ENCODE results near the gene SHC3.

SHC3 gene

DNA sequence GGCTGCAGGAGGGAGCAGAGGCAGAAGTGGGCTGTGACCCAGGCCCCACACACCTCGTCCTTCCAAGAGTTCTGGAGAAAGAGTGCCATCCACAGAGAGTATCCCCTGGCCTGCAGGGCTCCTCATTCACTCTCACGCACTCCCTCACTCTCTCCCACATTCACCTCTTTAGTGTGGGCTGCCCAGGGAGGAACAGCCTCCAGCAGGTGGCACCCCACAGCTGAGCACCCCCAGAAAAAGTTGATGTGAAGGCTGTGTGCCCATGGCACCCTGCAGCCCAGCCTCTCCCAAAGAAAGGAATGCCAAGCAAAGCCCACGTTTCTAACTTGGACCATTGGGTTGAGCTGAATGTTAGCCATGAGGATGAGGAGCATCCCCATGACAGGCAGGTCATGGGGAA, 4.5 kb upstream of the SHC3 start:
- TF ChIP-seq CEBPB (IDR thresholded peaks at IDR 0.05) = no peak

DNA sequence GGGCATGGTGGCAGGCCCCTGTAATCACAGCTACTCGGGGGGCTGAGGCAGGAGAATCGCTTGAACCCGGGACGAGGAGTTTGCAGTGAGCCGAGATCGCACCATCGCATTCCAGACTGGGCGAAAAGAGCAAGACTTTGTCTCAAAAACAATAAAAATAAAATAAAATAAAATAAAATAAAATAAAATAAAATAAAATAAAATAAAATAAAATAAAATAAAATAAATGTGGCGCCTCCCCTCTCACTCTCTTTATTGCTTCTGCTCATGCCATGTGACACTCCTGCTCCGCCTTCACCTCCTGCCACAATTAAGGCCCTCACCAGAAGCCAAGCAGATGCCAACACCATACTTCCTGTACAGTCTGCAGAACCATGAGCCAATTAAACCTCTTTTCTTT, 3.8 kb upstream of the SHC3 start:
- TF ChIP-seq TCF12 (IDR thresholded peaks at IDR 0.05; ENCODE audit: low read depth) = no peak
- no peak for TF ChIP-seq TAF1 (IDR thresholded peaks at IDR 0.05; ENCODE audit: low read depth)
- no peak for TF ChIP-seq EP300 (IDR thresholded peaks at IDR 0.05; ENCODE audit: borderline replicate concordance)
- no peak for TF ChIP-seq TEAD4 (IDR thresholded peaks at IDR 0.05)
- TF ChIP-seq RAD21 (IDR thresholded peaks at IDR 0.05; ENCODE audit: low read depth) = no peak
- no peak for TF ChIP-seq NFIC (IDR thresholded peaks at IDR 0.05)
- TF ChIP-seq, protein P1, sequence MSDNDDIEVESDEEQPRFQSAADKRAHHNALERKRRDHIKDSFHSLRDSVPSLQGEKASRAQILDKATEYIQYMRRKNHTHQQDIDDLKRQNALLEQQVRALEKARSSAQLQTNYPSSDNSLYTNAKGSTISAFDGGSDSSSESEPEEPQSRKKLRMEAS (IDR thresholded peaks at IDR 0.05) = no peak
- TF ChIP-seq, protein P2, sequence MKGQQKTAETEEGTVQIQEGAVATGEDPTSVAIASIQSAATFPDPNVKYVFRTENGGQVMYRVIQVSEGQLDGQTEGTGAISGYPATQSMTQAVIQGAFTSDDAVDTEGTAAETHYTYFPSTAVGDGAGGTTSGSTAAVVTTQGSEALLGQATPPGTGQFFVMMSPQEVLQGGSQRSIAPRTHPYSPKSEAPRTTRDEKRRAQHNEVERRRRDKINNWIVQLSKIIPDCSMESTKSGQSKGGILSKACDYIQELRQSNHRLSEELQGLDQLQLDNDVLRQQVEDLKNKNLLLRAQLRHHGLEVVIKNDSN (IDR thresholded peaks at IDR 0.05) = no peak
- no peak for TF ChIP-seq EGR1 (IDR thresholded peaks at IDR 0.05)
- TF ChIP-seq, protein P3, sequence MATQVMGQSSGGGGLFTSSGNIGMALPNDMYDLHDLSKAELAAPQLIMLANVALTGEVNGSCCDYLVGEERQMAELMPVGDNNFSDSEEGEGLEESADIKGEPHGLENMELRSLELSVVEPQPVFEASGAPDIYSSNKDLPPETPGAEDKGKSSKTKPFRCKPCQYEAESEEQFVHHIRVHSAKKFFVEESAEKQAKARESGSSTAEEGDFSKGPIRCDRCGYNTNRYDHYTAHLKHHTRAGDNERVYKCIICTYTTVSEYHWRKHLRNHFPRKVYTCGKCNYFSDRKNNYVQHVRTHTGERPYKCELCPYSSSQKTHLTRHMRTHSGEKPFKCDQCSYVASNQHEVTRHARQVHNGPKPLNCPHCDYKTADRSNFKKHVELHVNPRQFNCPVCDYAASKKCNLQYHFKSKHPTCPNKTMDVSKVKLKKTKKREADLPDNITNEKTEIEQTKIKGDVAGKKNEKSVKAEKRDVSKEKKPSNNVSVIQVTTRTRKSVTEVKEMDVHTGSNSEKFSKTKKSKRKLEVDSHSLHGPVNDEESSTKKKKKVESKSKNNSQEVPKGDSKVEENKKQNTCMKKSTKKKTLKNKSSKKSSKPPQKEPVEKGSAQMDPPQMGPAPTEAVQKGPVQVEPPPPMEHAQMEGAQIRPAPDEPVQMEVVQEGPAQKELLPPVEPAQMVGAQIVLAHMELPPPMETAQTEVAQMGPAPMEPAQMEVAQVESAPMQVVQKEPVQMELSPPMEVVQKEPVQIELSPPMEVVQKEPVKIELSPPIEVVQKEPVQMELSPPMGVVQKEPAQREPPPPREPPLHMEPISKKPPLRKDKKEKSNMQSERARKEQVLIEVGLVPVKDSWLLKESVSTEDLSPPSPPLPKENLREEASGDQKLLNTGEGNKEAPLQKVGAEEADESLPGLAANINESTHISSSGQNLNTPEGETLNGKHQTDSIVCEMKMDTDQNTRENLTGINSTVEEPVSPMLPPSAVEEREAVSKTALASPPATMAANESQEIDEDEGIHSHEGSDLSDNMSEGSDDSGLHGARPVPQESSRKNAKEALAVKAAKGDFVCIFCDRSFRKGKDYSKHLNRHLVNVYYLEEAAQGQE (IDR thresholded peaks at IDR 0.05; ENCODE audit: low read depth) = no peak
- TF ChIP-seq ZBTB7A (IDR thresholded peaks at IDR 0.05; ENCODE audit: low read depth) = no peak
- no peak for TF ChIP-seq FOXM1 (IDR thresholded peaks at IDR 0.05; ENCODE audit: borderline replicate concordance, low read depth)
- no peak for TF ChIP-seq YY1 (IDR thresholded peaks at IDR 0.05; ENCODE audit: low read depth)
- no peak for TF ChIP-seq CREB1 (IDR thresholded peaks at IDR 0.05; ENCODE audit: low read depth)

DNA sequence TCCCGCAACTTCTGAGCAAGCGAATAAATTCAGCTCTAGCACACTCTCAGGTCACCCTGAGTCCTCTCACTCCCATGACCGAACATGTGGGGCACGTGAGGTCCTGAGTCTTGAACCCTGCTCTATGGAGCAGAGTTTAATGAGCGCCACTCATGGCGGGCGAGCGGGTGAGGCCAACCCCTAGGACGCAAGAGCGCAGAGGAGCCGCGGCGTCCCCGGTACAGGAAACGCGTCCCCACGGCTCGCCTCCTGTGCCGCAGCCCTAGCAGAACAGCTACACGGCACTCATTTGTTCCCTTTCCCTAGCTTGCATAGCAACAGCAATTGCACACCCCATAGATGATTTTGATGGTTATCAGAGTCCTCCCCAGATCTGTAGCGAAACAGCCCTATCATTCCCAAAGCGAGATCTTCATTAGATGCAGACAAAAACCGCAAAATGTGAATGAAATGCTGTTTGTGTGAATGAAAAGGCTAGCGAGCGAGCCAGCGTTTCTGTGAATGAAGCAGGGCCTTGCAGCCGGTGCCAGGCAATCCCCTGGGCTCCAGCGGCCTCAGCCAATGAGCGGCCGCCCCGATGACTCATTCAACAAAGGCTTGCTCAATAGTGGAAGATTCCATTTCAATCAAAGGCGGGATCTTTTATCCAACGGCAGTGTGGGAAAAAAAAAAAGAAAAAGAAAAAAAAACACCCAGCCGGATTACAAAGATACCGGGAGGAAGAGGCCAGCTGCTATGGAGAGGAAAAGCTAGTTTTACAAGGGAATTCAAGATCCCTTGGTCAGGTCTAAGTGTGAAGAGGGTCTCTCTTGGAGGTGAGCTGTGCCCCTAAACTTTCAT, 1.5 kb upstream of the SHC3 start:
- TF ChIP-seq ZBTB7A (IDR thresholded peaks at IDR 0.05; ENCODE audit: low read depth) (no peak), NFIC (IDR thresholded peaks at IDR 0.05) (peak; percentile 51), TEAD4 (IDR thresholded peaks at IDR 0.05) (peak; percentile 19; the same call in 1 of the 2 replicates), EGR1 (IDR thresholded peaks at IDR 0.05) (no peak), FOXM1 (IDR thresholded peaks at IDR 0.05; ENCODE audit: borderline replicate concordance, low read depth) (no peak), CREB1 (IDR thresholded peaks at IDR 0.05; ENCODE audit: low read depth) (no peak), RAD21 (IDR thresholded peaks at IDR 0.05; ENCODE audit: low read depth) (0 out of 2 replicates have a peak, but pooled peaks have one; percentile 2), TAF1 (IDR thresholded peaks at IDR 0.05; ENCODE audit: low read depth) (peak; percentile 37), TCF12 (IDR thresholded peaks at IDR 0.05; ENCODE audit: low read depth) (0 out of 2 replicates have a peak, but pooled peaks have one; percentile 30), EP300 (IDR thresholded peaks at IDR 0.05; ENCODE audit: borderline replicate concordance) (no peak; the same call in 1 of the 2 replicates), YY1 (IDR thresholded peaks at IDR 0.05; ENCODE audit: low read depth) (peak; percentile 73), CEBPB (IDR thresholded peaks at IDR 0.05) (peak; percentile 98)
- TF ChIP-seq, protein P2 (IDR thresholded peaks at IDR 0.05) = peak; percentile 25; the same call in 1 of the 2 replicates
- TF ChIP-seq, protein P1 (IDR thresholded peaks at IDR 0.05) = peak; percentile 66
- TF ChIP-seq, protein P3 (IDR thresholded peaks at IDR 0.05; ENCODE audit: low read depth) = no peak

DNA sequence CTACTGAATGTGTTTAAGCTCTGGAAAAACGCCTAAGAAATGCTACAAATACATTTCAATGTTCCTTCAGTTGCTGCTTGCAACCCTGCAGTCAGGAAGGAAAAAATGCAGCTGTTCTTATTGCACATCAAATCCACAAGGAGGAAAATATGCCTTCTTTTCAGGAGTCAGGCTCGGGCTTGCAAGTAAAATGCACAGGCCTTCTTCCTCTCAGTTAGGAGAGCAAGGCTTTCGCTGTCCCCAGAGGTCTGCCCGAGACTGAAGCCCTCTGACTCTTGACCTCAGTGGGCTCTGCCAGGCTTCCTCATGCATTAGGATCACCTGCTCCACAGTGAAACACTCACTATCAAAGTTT, 899 bp upstream of the SHC3 start:
- TF ChIP-seq CEBPB (IDR thresholded peaks at IDR 0.05) (no peak), FOXM1 (IDR thresholded peaks at IDR 0.05; ENCODE audit: borderline replicate concordance, low read depth) (no peak), EP300 (IDR thresholded peaks at IDR 0.05; ENCODE audit: borderline replicate concordance) (no peak), TAF1 (IDR thresholded peaks at IDR 0.05; ENCODE audit: low read depth) (no peak), TCF12 (IDR thresholded peaks at IDR 0.05; ENCODE audit: low read depth) (no peak), ZBTB7A (IDR thresholded peaks at IDR 0.05; ENCODE audit: low read depth) (no peak), TEAD4 (IDR thresholded peaks at IDR 0.05) (no peak), EGR1 (IDR thresholded peaks at IDR 0.05) (no peak), CREB1 (IDR thresholded peaks at IDR 0.05; ENCODE audit: low read depth) (no peak), RAD21 (IDR thresholded peaks at IDR 0.05; ENCODE audit: low read depth) (no peak)
- TF ChIP-seq, protein P1 (IDR thresholded peaks at IDR 0.05) = no peak

DNA sequence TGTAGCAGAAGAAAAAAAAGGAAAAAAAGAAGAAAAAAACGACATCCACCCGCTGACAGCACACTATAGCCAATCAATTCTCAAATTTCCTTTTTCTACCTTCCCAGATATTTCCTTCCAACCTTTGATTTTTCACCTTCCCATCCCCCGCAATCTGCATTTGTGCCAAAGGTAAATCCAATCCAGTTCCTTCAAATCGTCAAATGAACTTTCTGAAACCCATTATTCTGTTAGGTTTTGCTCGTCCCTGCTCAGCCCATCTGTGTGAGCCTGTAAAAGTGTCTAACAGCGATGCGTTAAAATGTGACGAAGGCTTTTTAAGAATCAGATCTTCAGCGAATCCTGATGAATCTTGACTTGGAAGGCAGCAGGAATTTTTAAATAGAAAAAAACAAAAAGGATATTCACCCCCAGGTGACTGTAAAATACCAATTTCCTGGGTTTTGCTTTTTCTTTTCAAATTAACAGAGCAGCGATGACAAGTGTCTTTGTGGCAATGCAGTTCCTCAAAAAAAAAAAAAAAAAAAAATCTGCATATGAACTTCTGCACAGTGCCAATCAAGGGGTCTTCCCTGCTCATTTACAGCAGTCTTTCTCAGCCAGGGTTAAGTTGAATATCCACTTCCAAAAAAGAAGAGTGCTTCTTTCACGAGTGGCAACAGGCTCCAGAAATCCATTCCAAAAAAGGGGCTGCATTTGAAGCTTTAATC, 367 bp upstream of the SHC3 start:
- TF ChIP-seq CEBPB (IDR thresholded peaks at IDR 0.05) = no peak
- TF ChIP-seq TAF1 (IDR thresholded peaks at IDR 0.05; ENCODE audit: low read depth) = no peak
- no peak for TF ChIP-seq EP300 (IDR thresholded peaks at IDR 0.05; ENCODE audit: borderline replicate concordance)

Measured in Ishikawa (cell line).